IPS-15b (cell line): ENCODE results near the gene LRP1B.

Source experiments
- H3K27me3 ChIP-seq: one replicate; pipeline ENCODE4 v1.6.1; 2013; ENCODE audit warnings: low read length; ENCODE audit not compliant: control insufficient read depth, insufficient read depth
- H3K36me3 ChIP-seq: one replicate; pipeline ENCODE4 v1.6.1; 2013; ENCODE audit warnings: low read length; ENCODE audit not compliant: control insufficient read depth, insufficient read depth
- H3K4me1 ChIP-seq: one replicate; pipeline ENCODE4 v1.6.1; 2013; ENCODE audit warnings: mild to moderate bottlenecking, low read length; ENCODE audit not compliant: control insufficient read depth, insufficient read depth
- H3K4me3 ChIP-seq: one replicate; pipeline ENCODE4 v1.5.1; 2013; ENCODE audit warnings: low read depth, low read length
- H3K9ac ChIP-seq: one replicate; pipeline ENCODE4 v1.6.1; 2013; ENCODE audit warnings: low read depth, mild to moderate bottlenecking, low read length
- H3K9me3 ChIP-seq: one replicate; pipeline ENCODE4 v1.6.1; 2013; ENCODE audit warnings: mild to moderate bottlenecking, low read length; ENCODE audit not compliant: control insufficient read depth, insufficient read depth

Gene LRP1B

DNA sequence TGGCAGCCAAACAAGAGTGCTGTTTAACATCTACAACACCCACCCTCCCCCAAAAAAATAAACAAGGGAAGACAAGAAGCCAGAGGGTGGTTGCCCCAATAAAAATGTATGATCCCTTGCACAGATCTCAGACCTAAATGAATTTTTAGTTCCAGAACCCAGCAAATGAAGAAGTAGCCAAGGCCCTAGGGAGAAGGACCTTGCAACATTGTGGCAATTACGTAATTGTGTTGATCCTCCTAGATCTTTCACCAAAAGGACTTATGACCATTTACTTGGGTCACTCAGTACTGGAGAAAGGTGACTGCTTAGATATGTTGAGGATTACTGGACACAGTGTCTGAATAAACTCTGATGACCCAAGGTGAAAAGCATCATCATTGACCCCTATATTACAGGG, 1393.8 kb downstream of the LRP1B start:
- Histone ChIP-seq H3K9me3 (no peaks in the 10 kb centered on the region), H3K4me3 (no peak overlapping the region), H3K9ac (no peak overlapping the region), H3K36me3 (no peaks in the 10 kb centered on the region), H3K27me3 (no peaks in the 10 kb centered on the region), H3K4me1 (no peaks in the 10 kb centered on the region)

- Histone ChIP-seq H3K9ac (no peak overlapping the region), H3K4me1 (no peaks in the 10 kb centered on the region), H3K36me3 (no peaks in the 10 kb centered on the region), H3K4me3 (no peak overlapping the region), H3K27me3 (no peaks in the 10 kb centered on the region), H3K9me3 (no peaks in the 10 kb centered on the region)
Observed at GRCh38 chr2:140734992-140735391, 1395.8 kb downstream of the LRP1B start.

- no peaks in the 10 kb centered on the region for H3K36me3 ChIP-seq
- H3K4me1 ChIP-seq: no peaks in the 10 kb centered on the region
- no peaks in the 10 kb centered on the region for H3K9me3 ChIP-seq
- no peak overlapping the region for H3K4me3 ChIP-seq
- H3K9ac ChIP-seq: no peak overlapping the region
- no peaks in the 10 kb centered on the region for H3K27me3 ChIP-seq
Observed at GRCh38 chr2:140718999-140719398, 1411.8 kb downstream of the LRP1B start.

DNA sequence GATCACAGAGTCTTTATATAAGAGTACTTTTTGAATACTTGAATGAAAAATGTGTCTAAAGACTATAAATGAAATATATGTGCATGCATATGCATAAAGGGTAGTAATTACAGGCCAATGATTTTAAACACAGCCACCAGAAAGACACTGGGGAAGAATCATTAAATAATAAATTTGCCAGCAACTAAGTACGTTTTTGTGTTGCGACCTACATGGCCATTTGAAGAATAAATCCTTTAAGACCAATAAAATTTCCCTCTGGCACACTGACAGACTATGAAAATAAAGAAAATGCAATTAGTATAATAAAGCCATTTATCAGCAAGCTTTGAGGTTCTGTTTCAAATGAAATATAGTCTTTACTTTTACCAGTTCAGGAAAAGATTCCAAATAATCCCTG, 1413.3 kb downstream of the LRP1B start:
- Histone ChIP-seq H3K4me3 (no peak overlapping the region), H3K9me3 (no peaks in the 10 kb centered on the region), H3K36me3 (no peaks in the 10 kb centered on the region)

DNA sequence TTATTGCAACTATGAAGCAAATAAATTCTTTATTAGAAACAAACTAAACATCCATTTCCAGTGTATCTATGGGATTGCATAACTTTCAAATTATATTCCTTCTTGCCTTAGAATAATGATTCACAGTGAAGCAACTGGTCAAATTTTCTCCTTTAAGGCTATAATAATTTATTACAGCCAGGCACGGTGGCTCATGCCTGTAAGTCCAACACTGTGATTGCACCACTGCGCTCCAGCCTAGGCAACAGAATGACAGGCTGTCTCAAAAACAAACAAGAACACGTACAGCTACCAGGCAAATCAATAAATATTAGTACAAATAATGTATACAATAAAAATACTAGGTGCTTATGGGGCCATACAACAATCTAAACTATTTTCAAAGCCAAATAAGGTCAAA, 1416.2 kb downstream of the LRP1B start:
- no peak overlapping the region for H3K9ac ChIP-seq
- H3K9me3 ChIP-seq: no peaks in the 10 kb centered on the region
- H3K4me1 ChIP-seq: no peaks in the 10 kb centered on the region
- H3K4me3 ChIP-seq: no peak overlapping the region
- no peaks in the 10 kb centered on the region for H3K36me3 ChIP-seq
- no peaks in the 10 kb centered on the region for H3K27me3 ChIP-seq

More for the DNA sequence above, 1413.3 kb downstream of the LRP1B start:
- Histone ChIP-seq H3K9ac (no peak overlapping the region), H3K27me3 (no peaks in the 10 kb centered on the region), H3K4me1 (no peaks in the 10 kb centered on the region)

- H3K4me3 ChIP-seq: no peak overlapping the region
- H3K36me3 ChIP-seq: no peaks in the 10 kb centered on the region
- no peak overlapping the region for H3K9ac ChIP-seq
- H3K9me3 ChIP-seq: no peaks in the 10 kb centered on the region
- H3K4me1 ChIP-seq: no peaks in the 10 kb centered on the region
- no peaks in the 10 kb centered on the region for H3K27me3 ChIP-seq
Observed at GRCh38 chr2:140711867-140712266, 1418.9 kb downstream of the LRP1B start.

GRCh38 chr2:140701726-140702125, 1429.1 kb downstream of the LRP1B start:
- Histone ChIP-seq H3K36me3 (no peaks in the 10 kb centered on the region), H3K4me1 (no peaks in the 10 kb centered on the region), H3K4me3 (no peak overlapping the region), H3K9me3 (no peaks in the 10 kb centered on the region), H3K27me3 (no peaks in the 10 kb centered on the region), H3K9ac (no peak overlapping the region)

DNA sequence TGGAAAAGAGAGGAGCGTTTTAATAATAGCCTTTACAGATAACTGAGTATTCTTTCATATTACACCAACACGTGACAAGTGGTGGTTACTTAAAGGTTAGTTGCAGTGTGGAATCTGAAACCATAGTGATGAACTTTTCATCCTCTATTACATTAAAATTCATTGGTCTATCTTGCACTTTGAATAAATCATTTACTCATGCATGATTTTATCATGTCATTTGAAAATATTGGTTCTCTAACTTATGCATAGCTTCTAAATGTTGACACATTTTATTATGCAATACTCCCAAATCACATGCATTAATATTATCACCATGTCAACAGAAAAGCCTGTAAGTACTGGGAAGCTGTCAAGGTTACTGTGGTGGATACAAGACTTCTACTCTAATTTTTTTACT, 1432.2 kb downstream of the LRP1B start:
- Histone ChIP-seq H3K4me3 (no peak overlapping the region), H3K4me1 (no peaks in the 10 kb centered on the region), H3K27me3 (no peaks in the 10 kb centered on the region), H3K36me3 (no peaks in the 10 kb centered on the region), H3K9ac (no peak overlapping the region), H3K9me3 (no peaks in the 10 kb centered on the region)

DNA sequence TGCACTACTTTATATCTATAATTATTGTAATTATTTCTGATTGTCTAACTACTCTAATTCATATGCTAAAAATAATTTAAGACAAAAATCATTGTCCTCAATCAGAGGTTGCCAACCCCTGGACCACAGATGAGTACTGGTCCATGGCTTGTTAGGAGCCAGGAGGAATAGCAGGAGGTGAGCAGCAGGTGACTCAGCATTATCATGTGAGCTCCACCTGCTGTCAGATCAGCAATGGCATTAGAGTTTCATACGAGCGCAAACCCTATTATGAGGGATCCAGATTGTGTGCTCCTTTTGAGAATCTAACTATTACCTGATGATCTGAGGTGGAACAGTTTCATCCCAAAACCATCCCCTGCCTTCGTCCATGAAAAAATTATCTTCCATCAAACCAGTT, 1434.4 kb downstream of the LRP1B start:
- H3K4me1 ChIP-seq: no peaks in the 10 kb centered on the region
- H3K9me3 ChIP-seq: no peaks in the 10 kb centered on the region
- no peak overlapping the region for H3K9ac ChIP-seq
- H3K4me3 ChIP-seq: no peak overlapping the region
- no peaks in the 10 kb centered on the region for H3K36me3 ChIP-seq
- no peaks in the 10 kb centered on the region for H3K27me3 ChIP-seq

GRCh38 chr2:140695155-140695554, 1435.7 kb downstream of the LRP1B start:
- H3K27me3 ChIP-seq: no peaks in the 10 kb centered on the region
- no peaks in the 10 kb centered on the region for H3K36me3 ChIP-seq
- no peak overlapping the region for H3K9ac ChIP-seq
- no peaks in the 10 kb centered on the region for H3K4me1 ChIP-seq
- H3K4me3 ChIP-seq: no peak overlapping the region
- no peaks in the 10 kb centered on the region for H3K9me3 ChIP-seq

GRCh38 chr2:140687825-140688224, 1443.0 kb downstream of the LRP1B start:
- no peak overlapping the region for H3K9ac ChIP-seq
- no peaks in the 10 kb centered on the region for H3K27me3 ChIP-seq
- no peaks in the 10 kb centered on the region for H3K36me3 ChIP-seq
- no peak overlapping the region for H3K4me3 ChIP-seq
- no peaks in the 10 kb centered on the region for H3K9me3 ChIP-seq
- no peaks in the 10 kb centered on the region for H3K4me1 ChIP-seq

- Histone ChIP-seq H3K9me3 (no peaks in the 10 kb centered on the region), H3K4me1 (no peaks in the 10 kb centered on the region), H3K36me3 (no peaks in the 10 kb centered on the region), H3K9ac (no peak overlapping the region), H3K27me3 (no peaks in the 10 kb centered on the region), H3K4me3 (no peak overlapping the region)
Observed at GRCh38 chr2:140683658-140684057, 1447.2 kb downstream of the LRP1B start.

- no peaks in the 10 kb centered on the region for H3K36me3 ChIP-seq
- no peaks in the 10 kb centered on the region for H3K4me1 ChIP-seq
- H3K9ac ChIP-seq: no peak overlapping the region
- no peaks in the 10 kb centered on the region for H3K27me3 ChIP-seq
- H3K4me3 ChIP-seq: no peak overlapping the region
- H3K9me3 ChIP-seq: no peaks in the 10 kb centered on the region
Observed at GRCh38 chr2:140680862-140681261, 1450.0 kb downstream of the LRP1B start.
